ENCODE data around the gene DDI1. TPM values are rescaled to one million over a fixed set of nuclear protein-coding genes. Genes with fewer than 3 reads are reported as not detected.

The DDI1 gene
- total and polyA plus RNA-seq, 2 of the 13 experiments (the other 11 are each of a cell fraction or from before 2014, with no cell fraction given): not detected

DNA sequence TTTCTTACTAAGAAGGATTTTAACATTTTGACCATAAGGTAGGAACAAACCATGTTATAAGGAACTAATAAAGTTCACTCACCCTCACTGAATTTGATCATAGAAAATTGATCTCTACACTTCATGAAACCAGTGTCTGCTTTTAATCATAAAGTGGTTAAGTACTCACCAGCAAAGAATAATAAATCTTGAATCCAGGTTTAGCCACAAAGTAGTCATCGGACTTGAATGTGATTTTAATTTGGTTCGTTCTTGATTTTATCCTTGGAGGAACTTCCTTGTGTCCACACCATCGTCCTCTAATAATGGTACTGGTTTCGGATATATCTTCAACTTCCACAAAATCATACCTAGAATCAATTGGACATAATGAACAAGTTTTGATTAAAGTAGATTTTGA lies 40.5 kb upstream of the DDI1 start:
- intact Hi-C loops (cut with micrococcal nuclease; ENCODE audit: unreplicated experiment) (no loop called here), in situ Hi-C loops (cut with HindIII; ENCODE audit: extremely low pct_ligation_motif_present, low pct_unique_long_range_greater_than_20kb) (no loop called here)
- ATAC-seq: no peak
- no peaks in the 10 kb centered on the region for H3K4me1 ChIP-seq (ENCODE audit: insufficient read depth, low read length)
- H2AFZ ChIP-seq (ENCODE audit: low read length): no peak overlapping the region
- H3K4me2 ChIP-seq (ENCODE audit: low read depth, low read length): no peak overlapping the region
- no peaks in the 10 kb centered on the region for H4K20me1 ChIP-seq (ENCODE audit: insufficient read depth, low read length)
- no peaks in the 10 kb centered on the region for H3K36me3 ChIP-seq (replicated peaks in 1 of 2; ENCODE audit: control insufficient read depth in 1 of 2, insufficient read depth in 2 of 2, low read length in 2 of 2)
- no peak overlapping the region for H3K4me3 ChIP-seq (replicated peaks in 1 of 3; ENCODE audit: insufficient read depth in 1 of 3, low read depth in 2 of 3, low read length in 3 of 3)
- ChIA-PET POLR2A (no interaction called here), CTCF (ENCODE audit: low intra/inter-chr PET ratio, low total read pairs) (no interaction called here)
- no peak overlapping the region for H3K9ac ChIP-seq (ENCODE audit: insufficient read depth, low read depth, low read length)
- no peak for FAIRE-seq
- no peaks in the 10 kb centered on the region for H3K79me2 ChIP-seq (ENCODE audit: insufficient read depth, low read length)
- no peaks in the 10 kb centered on the region for H3K27me3 ChIP-seq (ENCODE audit: control insufficient read depth in 1 of 2, insufficient read depth in 2 of 2, low read length in 2 of 2)
- WGBS (ENCODE audit: low lambda C conversion rate): 0% methylated on average over 4 of the region's 4 CpGs
- no TSS peak for BruUV-seq (replicated peaks)
- no peaks in the 10 kb centered on the region for H3K9me3 ChIP-seq (ENCODE audit: low read length)
- no peak for TF ChIP-seq MEIS1 (CRISPR knock-in tag; IDR thresholded peaks at IDR 0.05; ENCODE audit: borderline replicate concordance)
- TF ChIP-seq MEF2D (CRISPR knock-in tag; IDR thresholded peaks at IDR 0.05): no peak
- no peak for TF ChIP-seq SNAPC2 (CRISPR knock-in tag; IDR thresholded peaks at IDR 0.05)
- TF ChIP-seq HNRNPH1 (optimal IDR thresholded peaks at IDR 0.05; ENCODE audit: low read depth, low read length): no peak
- DNase-seq (ENCODE audit: low spot score): no peak
- no peak overlapping the region for H3K27ac ChIP-seq (ENCODE audit: extremely low read length, insufficient read depth, low read length)

DNA sequence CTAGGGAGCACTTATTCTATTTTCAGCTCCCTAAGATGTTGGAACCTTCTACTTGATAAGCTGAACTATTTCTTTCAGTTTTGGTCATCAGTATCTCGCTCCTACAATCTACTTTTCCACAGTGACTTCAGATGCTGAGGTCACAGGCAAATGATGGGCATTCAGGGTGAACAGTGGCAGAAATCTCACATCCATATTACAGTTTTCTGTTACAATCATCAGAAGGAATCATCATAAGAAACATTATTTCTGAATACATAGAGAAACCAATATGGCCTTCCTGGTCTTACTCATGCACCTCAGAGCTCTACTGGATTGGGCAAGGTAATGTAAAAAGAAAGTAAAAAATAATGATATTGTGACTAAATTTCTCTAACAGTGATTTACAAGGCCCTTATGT lies 39.4 kb upstream of the DDI1 start:
- Histone ChIP-seq H3K27me3 (ENCODE audit: control insufficient read depth in 1 of 2, insufficient read depth in 2 of 2, low read length in 2 of 2) (no peaks in the 10 kb centered on the region), H3K36me3 (replicated peaks in 1 of 2; ENCODE audit: control insufficient read depth in 1 of 2, insufficient read depth in 2 of 2, low read length in 2 of 2) (no peaks in the 10 kb centered on the region), H2AFZ (ENCODE audit: low read length) (no peak overlapping the region), H3K79me2 (ENCODE audit: insufficient read depth, low read length) (no peaks in the 10 kb centered on the region), H3K9ac (ENCODE audit: insufficient read depth, low read depth, low read length) (no peak overlapping the region), H3K27ac (ENCODE audit: extremely low read length, insufficient read depth, low read length) (no peak overlapping the region), H3K9me3 (ENCODE audit: low read length) (no peaks in the 10 kb centered on the region), H3K4me2 (ENCODE audit: low read depth, low read length) (no peak overlapping the region), H3K4me1 (ENCODE audit: insufficient read depth, low read length) (no peaks in the 10 kb centered on the region), H3K4me3 (replicated peaks in 1 of 3; ENCODE audit: insufficient read depth in 1 of 3, low read depth in 2 of 3, low read length in 3 of 3) (no peak overlapping the region), H4K20me1 (ENCODE audit: insufficient read depth, low read length) (no peaks in the 10 kb centered on the region)
- no peak for TF ChIP-seq ELF1 (CRISPR knock-in tag; IDR thresholded peaks at IDR 0.05)
- TF ChIP-seq MBD4 (IDR thresholded peaks at IDR 0.05; ENCODE audit: borderline replicate concordance, low read length): no peak
- TF ChIP-seq, protein P1, sequence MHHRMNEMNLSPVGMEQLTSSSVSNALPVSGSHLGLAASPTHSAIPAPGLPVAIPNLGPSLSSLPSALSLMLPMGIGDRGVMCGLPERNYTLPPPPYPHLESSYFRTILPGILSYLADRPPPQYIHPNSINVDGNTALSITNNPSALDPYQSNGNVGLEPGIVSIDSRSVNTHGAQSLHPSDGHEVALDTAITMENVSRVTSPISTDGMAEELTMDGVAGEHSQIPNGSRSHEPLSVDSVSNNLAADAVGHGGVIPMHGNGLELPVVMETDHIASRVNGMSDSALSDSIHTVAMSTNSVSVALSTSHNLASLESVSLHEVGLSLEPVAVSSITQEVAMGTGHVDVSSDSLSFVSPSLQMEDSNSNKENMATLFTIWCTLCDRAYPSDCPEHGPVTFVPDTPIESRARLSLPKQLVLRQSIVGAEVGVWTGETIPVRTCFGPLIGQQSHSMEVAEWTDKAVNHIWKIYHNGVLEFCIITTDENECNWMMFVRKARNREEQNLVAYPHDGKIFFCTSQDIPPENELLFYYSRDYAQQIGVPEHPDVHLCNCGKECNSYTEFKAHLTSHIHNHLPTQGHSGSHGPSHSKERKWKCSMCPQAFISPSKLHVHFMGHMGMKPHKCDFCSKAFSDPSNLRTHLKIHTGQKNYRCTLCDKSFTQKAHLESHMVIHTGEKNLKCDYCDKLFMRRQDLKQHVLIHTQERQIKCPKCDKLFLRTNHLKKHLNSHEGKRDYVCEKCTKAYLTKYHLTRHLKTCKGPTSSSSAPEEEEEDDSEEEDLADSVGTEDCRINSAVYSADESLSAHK (CRISPR knock-in tag; IDR thresholded peaks at IDR 0.05; ENCODE audit: borderline replicate concordance): no peak
- TF ChIP-seq POLR2G (IDR thresholded peaks at IDR 0.05; ENCODE audit: low read depth, low read length): no peak
- no peak for TF ChIP-seq RFX1 (IDR thresholded peaks at IDR 0.05)
- no peak for TF ChIP-seq MIER3 (CRISPR knock-in tag; IDR thresholded peaks at IDR 0.05; ENCODE audit: borderline replicate concordance)
- no peak for TF ChIP-seq TCF7L2 (IDR thresholded peaks at IDR 0.05; ENCODE audit: low read depth, low read length)
- TF ChIP-seq GTF3A (CRISPR knock-in tag; conservative IDR thresholded peaks at IDR 0.05): no peak
- TF ChIP-seq, protein P2, sequence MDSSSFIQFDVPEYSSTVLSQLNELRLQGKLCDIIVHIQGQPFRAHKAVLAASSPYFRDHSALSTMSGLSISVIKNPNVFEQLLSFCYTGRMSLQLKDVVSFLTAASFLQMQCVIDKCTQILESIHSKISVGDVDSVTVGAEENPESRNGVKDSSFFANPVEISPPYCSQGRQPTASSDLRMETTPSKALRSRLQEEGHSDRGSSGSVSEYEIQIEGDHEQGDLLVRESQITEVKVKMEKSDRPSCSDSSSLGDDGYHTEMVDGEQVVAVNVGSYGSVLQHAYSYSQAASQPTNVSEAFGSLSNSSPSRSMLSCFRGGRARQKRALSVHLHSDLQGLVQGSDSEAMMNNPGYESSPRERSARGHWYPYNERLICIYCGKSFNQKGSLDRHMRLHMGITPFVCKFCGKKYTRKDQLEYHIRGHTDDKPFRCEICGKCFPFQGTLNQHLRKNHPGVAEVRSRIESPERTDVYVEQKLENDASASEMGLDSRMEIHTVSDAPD (CRISPR knock-in tag; IDR thresholded peaks at IDR 0.05): no peak
- no peak for TF ChIP-seq ETV5 (CRISPR knock-in tag; IDR thresholded peaks at IDR 0.05; ENCODE audit: borderline replicate concordance)
- TF ChIP-seq SMARCC2 (IDR thresholded peaks at IDR 0.05): no peak
- no peak for DNase-seq (ENCODE audit: low spot score)
- BruUV-seq (replicated peaks): no TSS peak
- no peak for FAIRE-seq
- ChIA-PET POLR2A (no interaction called here), CTCF (ENCODE audit: low intra/inter-chr PET ratio, low total read pairs) (no interaction called here)
- in situ Hi-C loops (cut with HindIII; ENCODE audit: extremely low pct_ligation_motif_present, low pct_unique_long_range_greater_than_20kb) (no loop called here), intact Hi-C loops (cut with micrococcal nuclease; ENCODE audit: unreplicated experiment) (no loop called here)
- WGBS (ENCODE audit: low lambda C conversion rate): 0% methylated on average over 1 of the region's 1 CpG
- no peak for ATAC-seq
